HepG2 (cell line): ENCODE measurements around the gene FGF19. TPM values are rescaled to one million over a fixed set of nuclear protein-coding genes. Genes with fewer than 3 reads are reported as not detected.

Experiments
- BRCA1 ChIP-seq: sonication (generic); formaldehyde crosslinking; IDR thresholded peaks from 2 replicates; pipeline ENCODE4 v1.4.0; 2020; ENCODE audit warnings: missing genetic modification reagents
- FOXK1 ChIP-seq: sonication (generic); formaldehyde crosslinking; IDR thresholded peaks from 2 replicates; pipeline ENCODE4 v1.4.0; 2020; ENCODE audit warnings: low read depth, missing genetic modification reagents, borderline replicate concordance
- HNRNPH1 ChIP-seq: fragments of 200-400 bp; formaldehyde crosslinking; optimal IDR thresholded peaks from 2 replicates; pipeline ENCODE3; 2017; ENCODE audit warnings: mild to moderate bottlenecking, low read depth, low read length
- KDM5A ChIP-seq: fragments of 200-600 bp; sonication (generic); IDR thresholded peaks from 2 replicates; pipeline ENCODE4 v1.7.0; 2018; ENCODE audit warnings: antibody characterized with exemption, mild to moderate bottlenecking, low read length, borderline replicate concordance
- KLF12 ChIP-seq: sonication (generic); formaldehyde crosslinking; IDR thresholded peaks from 2 replicates; pipeline ENCODE4 v1.4.0; 2020; ENCODE audit warnings: missing genetic modification reagents, borderline replicate concordance
- MTA3 ChIP-seq: sonication (generic); formaldehyde crosslinking; IDR thresholded peaks from 2 replicates; pipeline ENCODE4 v1.4.0; 2020; ENCODE audit warnings: missing genetic modification reagents
- NFIC ChIP-seq: IDR thresholded peaks from 2 replicates; pipeline ENCODE4 v1.6.1; 2012; ENCODE audit warnings: mild to moderate bottlenecking, low read length, inconsistent platforms
- RNF2 ChIP-seq: fragments of 450-650 bp; conservative IDR thresholded peaks from 2 replicates; pipeline ENCODE4 v1.6.1; 2016; ENCODE audit warnings: low read depth
- SATB2 ChIP-seq: sonication (generic); formaldehyde crosslinking; IDR thresholded peaks from 2 replicates; pipeline ENCODE4 v1.5.0; 2020; ENCODE audit warnings: missing genetic modification reagents
- SMARCE1 ChIP-seq: fragments of 450-650 bp; IDR thresholded peaks from 2 replicates; pipeline ENCODE4 v1.6.1; 2017; ENCODE audit warnings: borderline replicate concordance
- SRSF4 ChIP-seq: fragments of 200-400 bp; formaldehyde crosslinking; IDR thresholded peaks from one replicate; pipeline ENCODE4 v1.6.1; 2018; ENCODE audit warnings: mild to moderate bottlenecking, low read depth, low read length, moderate library complexity; ENCODE audit not compliant: poor library complexity, severe bottlenecking
- ZMYM3 ChIP-seq: sonication (generic); formaldehyde crosslinking; IDR thresholded peaks from 2 replicates; pipeline ENCODE4 v1.5.1; 2020; ENCODE audit warnings: mild to moderate bottlenecking, missing genetic modification reagents
- ZNF124 ChIP-seq: sonication (generic); formaldehyde crosslinking; IDR thresholded peaks from 2 replicates; pipeline ENCODE4 v1.4.0; 2020; ENCODE audit warnings: missing genetic modification reagents
- ZNF264 ChIP-seq: sonication (generic); formaldehyde crosslinking; IDR thresholded peaks from 2 replicates; pipeline ENCODE4 v1.4.0; 2020; ENCODE audit warnings: missing genetic modification reagents
- ZNF572 ChIP-seq: sonication (generic); formaldehyde crosslinking; IDR thresholded peaks from 2 replicates; pipeline ENCODE4 v1.5.1; 2020; ENCODE audit warnings: mild to moderate bottlenecking, missing genetic modification reagents
- polyA plus RNA-seq, 8 experiments: library from polyadenylated mRNA; depleted of rRNA in 3 of 8; stranded (reverse) in 7 of 8; unstranded in 1 of 8; fragments of >200 nt; fragmentation: Illumina TruSeq in 4 of 8; extraction: Trizol in 4 of 8; gene quantifications; 2 replicates each; pipeline versions ENCODE4 v1.2.1 to v1.2.3, GENCODE V29; 2011 to 2016; ENCODE audit warnings: low read depth in 4 of 8, missing spikeins in 1 of 8, mixed read lengths in 1 of 8; ENCODE audit not compliant: insufficient read depth in 1 of 8
- total RNA-seq, 5 experiments: library from RNA; depleted of rRNA; stranded (reverse); fragments of >200 nt; fragmentation: Illumina TruSeq; extraction: Trizol; gene quantifications; 2 replicates each; pipeline ENCODE4 v1.2.3, GENCODE V29; 2016; ENCODE audit warnings: low read depth in 1 of 5
- TF ChIP-seq, protein P1 (sequence below), 2 experiments: fragments of 450-650 bp in 1 of 2; sonication (generic) in 1 of 2; formaldehyde crosslinking in 1 of 2; IDR thresholded peaks; 2 replicates each; pipeline versions ENCODE4 v1.6.1 to v1.8.0; 2016 to 2022; ENCODE audit warnings: antibody characterized with exemption in 1 of 2, mild to moderate bottlenecking in 1 of 2, missing genetic modification reagents in 1 of 2
- TF ChIP-seq, protein P2 (sequence below): sonication (generic); formaldehyde crosslinking; conservative IDR thresholded peaks from 2 replicates; pipeline ENCODE4 v1.8.0; 2022; ENCODE audit warnings: low read depth, missing genetic modification reagents
- TF ChIP-seq, protein P3 (sequence below): sonication (generic); formaldehyde crosslinking; IDR thresholded peaks from 2 replicates; pipeline ENCODE4 v1.8.1; 2023; ENCODE audit warnings: mild to moderate bottlenecking, missing genetic modification reagents

Gene FGF19
- total and polyA plus RNA-seq, 2 of the 13 experiments (the other 11 are each of a cell fraction or from before 2014, with no cell fraction given): 0.07 TPM; not detected in 1

DNA sequence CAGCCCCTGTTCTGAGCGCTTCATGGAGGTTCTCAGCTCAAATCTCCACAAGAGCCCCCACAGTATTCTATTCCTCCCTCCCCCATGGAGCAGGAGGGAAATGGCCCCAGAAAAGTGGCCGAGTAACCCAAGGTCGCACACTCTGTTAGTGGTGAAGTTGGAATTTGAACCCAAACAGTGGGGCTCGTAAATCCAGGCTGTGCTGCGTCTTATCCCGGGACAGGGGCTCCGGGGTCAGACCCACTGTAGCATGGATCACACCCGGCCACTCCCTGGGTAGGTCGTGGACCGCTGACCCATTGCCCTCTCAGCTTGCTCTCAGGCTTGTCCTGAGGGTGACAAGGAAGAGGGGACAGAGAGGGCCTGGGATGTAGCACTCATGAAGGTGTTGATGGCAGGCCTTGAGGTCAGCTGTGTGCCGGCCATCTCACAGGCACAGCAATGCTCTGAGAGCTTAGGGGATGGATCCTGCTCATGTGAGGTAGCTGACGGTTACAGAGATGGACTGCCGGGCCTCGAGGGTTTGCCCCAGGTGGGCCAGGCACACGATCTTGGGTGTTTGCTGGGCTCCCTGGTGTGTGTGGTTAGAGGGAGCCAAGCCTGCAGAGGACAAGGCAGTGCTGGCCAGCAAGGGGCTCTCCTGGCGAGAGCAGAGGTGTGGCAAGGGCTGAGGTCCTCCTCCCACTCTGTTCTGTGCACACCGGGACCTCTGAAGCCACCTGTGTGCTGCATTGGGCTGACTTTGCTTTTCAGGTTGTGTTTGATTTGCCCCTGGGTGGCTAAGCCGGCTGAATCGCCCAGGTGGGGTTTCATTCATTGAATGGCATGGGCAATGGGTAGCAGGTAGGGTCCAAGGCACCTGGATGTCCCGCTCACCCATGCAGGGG lies 2.3 kb upstream of the FGF19 start (continued):
- TF ChIP-seq MTA3 (CRISPR knock-in tag): no peak
- TF ChIP-seq, protein P1, sequence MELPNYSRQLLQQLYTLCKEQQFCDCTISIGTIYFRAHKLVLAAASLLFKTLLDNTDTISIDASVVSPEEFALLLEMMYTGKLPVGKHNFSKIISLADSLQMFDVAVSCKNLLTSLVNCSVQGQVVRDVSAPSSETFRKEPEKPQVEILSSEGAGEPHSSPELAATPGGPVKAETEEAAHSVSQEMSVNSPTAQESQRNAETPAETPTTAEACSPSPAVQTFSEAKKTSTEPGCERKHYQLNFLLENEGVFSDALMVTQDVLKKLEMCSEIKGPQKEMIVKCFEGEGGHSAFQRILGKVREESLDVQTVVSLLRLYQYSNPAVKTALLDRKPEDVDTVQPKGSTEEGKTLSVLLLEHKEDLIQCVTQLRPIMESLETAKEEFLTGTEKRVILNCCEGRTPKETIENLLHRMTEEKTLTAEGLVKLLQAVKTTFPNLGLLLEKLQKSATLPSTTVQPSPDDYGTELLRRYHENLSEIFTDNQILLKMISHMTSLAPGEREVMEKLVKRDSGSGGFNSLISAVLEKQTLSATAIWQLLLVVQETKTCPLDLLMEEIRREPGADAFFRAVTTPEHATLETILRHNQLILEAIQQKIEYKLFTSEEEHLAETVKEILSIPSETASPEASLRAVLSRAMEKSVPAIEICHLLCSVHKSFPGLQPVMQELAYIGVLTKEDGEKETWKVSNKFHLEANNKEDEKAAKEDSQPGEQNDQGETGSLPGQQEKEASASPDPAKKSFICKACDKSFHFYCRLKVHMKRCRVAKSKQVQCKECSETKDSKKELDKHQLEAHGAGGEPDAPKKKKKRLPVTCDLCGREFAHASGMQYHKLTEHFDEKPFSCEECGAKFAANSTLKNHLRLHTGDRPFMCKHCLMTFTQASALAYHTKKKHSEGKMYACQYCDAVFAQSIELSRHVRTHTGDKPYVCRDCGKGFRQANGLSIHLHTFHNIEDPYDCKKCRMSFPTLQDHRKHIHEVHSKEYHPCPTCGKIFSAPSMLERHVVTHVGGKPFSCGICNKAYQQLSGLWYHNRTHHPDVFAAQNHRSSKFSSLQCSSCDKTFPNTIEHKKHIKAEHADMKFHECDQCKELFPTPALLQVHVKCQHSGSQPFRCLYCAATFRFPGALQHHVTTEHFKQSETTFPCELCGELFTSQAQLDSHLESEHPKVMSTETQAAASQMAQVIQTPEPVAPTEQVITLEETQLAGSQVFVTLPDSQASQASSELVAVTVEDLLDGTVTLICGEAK (IDR thresholded peaks at IDR 0.05): no peak
- TF ChIP-seq, protein P1 (CRISPR knock-in tag; IDR thresholded peaks at IDR 0.05): no peak; the same call in 1 of the 2 replicates
- TF ChIP-seq BRCA1: peak; percentile 15; the same call in 1 of the 2 replicates
- no peak for TF ChIP-seq SATB2
- TF ChIP-seq ZNF124 (CRISPR knock-in tag): no peak
- TF ChIP-seq, protein P2, sequence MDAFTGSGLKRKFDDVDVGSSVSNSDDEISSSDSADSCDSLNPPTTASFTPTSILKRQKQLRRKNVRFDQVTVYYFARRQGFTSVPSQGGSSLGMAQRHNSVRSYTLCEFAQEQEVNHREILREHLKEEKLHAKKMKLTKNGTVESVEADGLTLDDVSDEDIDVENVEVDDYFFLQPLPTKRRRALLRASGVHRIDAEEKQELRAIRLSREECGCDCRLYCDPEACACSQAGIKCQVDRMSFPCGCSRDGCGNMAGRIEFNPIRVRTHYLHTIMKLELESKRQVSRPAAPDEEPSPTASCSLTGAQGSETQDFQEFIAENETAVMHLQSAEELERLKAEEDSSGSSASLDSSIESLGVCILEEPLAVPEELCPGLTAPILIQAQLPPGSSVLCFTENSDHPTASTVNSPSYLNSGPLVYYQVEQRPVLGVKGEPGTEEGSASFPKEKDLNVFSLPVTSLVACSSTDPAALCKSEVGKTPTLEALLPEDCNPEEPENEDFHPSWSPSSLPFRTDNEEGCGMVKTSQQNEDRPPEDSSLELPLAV (CRISPR knock-in tag): no peak
- TF ChIP-seq, protein P3, sequence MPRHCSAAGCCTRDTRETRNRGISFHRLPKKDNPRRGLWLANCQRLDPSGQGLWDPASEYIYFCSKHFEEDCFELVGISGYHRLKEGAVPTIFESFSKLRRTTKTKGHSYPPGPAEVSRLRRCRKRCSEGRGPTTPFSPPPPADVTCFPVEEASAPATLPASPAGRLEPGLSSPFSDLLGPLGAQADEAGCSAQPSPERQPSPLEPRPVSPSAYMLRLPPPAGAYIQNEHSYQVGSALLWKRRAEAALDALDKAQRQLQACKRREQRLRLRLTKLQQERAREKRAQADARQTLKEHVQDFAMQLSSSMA: 0 out of 2 replicates have a peak, but pooled peaks have one; percentile 58
- peak; percentile 39; the same call in 1 of the 2 replicates for TF ChIP-seq ZNF572
- no peak for TF ChIP-seq KLF12
- no peak for TF ChIP-seq HNRNPH1
- no peak for TF ChIP-seq ZNF264 (CRISPR knock-in tag)
- TF ChIP-seq KDM5A: no peak
- TF ChIP-seq SRSF4: no peak
- TF ChIP-seq FOXK1 (CRISPR knock-in tag): no peak
- no peak for TF ChIP-seq RNF2
- TF ChIP-seq NFIC: no peak
- peak; percentile 88 for TF ChIP-seq ZMYM3
- no peak for TF ChIP-seq SMARCE1
